ENCODE results near the gene PTH2.
A peak's percentile ranks its signal among the peaks of the same experiment; 100 is the strongest.
"Not testable (repeated sequence)": the region's sequence is repeated elsewhere in the genome, so short reads cannot be mapped to it uniquely, and the experiment has no call there.

PTH2 gene

GRCh38 chr19:49447485-49448431 is 24.5 kb upstream of the PTH2 start:
- Histone ChIP-seq H3K36me3 (ENCODE audit: control insufficient read depth in 2 of 2, insufficient read depth in 2 of 2, low read length in 2 of 2) (peaks cover 0 to 12% of the 10 kb centered on the region in 2 donors), H3K4me1 (ENCODE audit: control insufficient read depth, insufficient read depth, low read length) (peaks cover 10% of the 10 kb centered on the region), H3K27ac (ENCODE audit: low read length) (no peak overlapping the region)

GRCh38 chr19:49445997-49446396 is 22.8 kb upstream of the PTH2 start:
- Histone ChIP-seq H3K4me3 (ENCODE audit: low read length in 2 of 2) (no peak overlapping the region), H3K27ac (ENCODE audit: low read length) (no peak overlapping the region), H3K27me3 (ENCODE audit: control insufficient read depth in 1 of 2, insufficient read depth in 2 of 2, low read length in 2 of 2) (peaks cover 7 to 16% of the 10 kb centered on the region in 2 donors), H3K9me3 (ENCODE audit: control insufficient read depth in 2 of 2, low read length in 2 of 2) (no peaks in the 10 kb centered on the region), H3K9ac (ENCODE audit: low read length in 2 of 2) (no peak overlapping the region), H3K4me1 (ENCODE audit: control insufficient read depth, insufficient read depth, low read length) (peaks cover 15% of the 10 kb centered on the region), H3K36me3 (ENCODE audit: control insufficient read depth in 2 of 2, insufficient read depth in 2 of 2, low read length in 2 of 2) (peaks cover 0 to 12% of the 10 kb centered on the region in 2 donors)

More at GRCh38 chr19:49447485-49448431, 24.5 kb upstream of the PTH2 start:
- no peaks in the 10 kb centered on the region for H3K9me3 ChIP-seq (ENCODE audit: control insufficient read depth in 2 of 2, low read length in 2 of 2)
- no peak overlapping the region for H3K4me3 ChIP-seq (ENCODE audit: low read length in 2 of 2)
- peaks cover 0 to 4% of the 10 kb centered on the region in 2 donors for H3K27me3 ChIP-seq (ENCODE audit: control insufficient read depth in 1 of 2, insufficient read depth in 2 of 2, low read length in 2 of 2)
- no peak overlapping the region for H3K9ac ChIP-seq (ENCODE audit: low read length in 2 of 2)

- H3K9ac ChIP-seq (ENCODE audit: low read length in 2 of 2), result not testable (repeated sequence)
These were observed 21.0 kb upstream of the PTH2 start for GRCh38 chr19:49444100-49444700.

GRCh38 chr19:49443366-49444099 is 20.3 kb upstream of the PTH2 start:
- peak overlapping the region in 1 of 2 donors; percentile 22 for H3K9ac ChIP-seq (ENCODE audit: low read length in 2 of 2)
- no peak overlapping the region for H3K27ac ChIP-seq (ENCODE audit: low read length)
- no peaks in the 10 kb centered on the region for H3K9me3 ChIP-seq (ENCODE audit: control insufficient read depth in 2 of 2, low read length in 2 of 2)

More at GRCh38 chr19:49444100-49444700, 21.0 kb upstream of the PTH2 start:
- H3K27ac ChIP-seq (ENCODE audit: low read length); H3K36me3 ChIP-seq (ENCODE audit: control insufficient read depth in 2 of 2, insufficient read depth in 2 of 2, low read length in 2 of 2); H3K9me3 ChIP-seq (ENCODE audit: control insufficient read depth in 2 of 2, low read length in 2 of 2); H3K4me3 ChIP-seq (ENCODE audit: low read length in 2 of 2): not testable (repeated sequence)
- Histone ChIP-seq H3K4me1 (ENCODE audit: control insufficient read depth, insufficient read depth, low read length) (peaks cover 19% of the 10 kb centered on the region), H3K27me3 (ENCODE audit: control insufficient read depth in 1 of 2, insufficient read depth in 2 of 2, low read length in 2 of 2) (peaks cover 23 to 33% of the 10 kb centered on the region in 2 donors)

GRCh38 chr19:49442771-49443365 is 19.6 kb upstream of the PTH2 start:
- Histone ChIP-seq H3K27ac (ENCODE audit: low read length) (no peak overlapping the region), H3K9ac (ENCODE audit: low read length in 2 of 2) (peak overlapping the region in 1 of 2 donors; percentile 22), H3K4me3 (ENCODE audit: low read length in 2 of 2) (peak overlapping the region; percentile 69 to 75), H3K4me1 (ENCODE audit: control insufficient read depth, insufficient read depth, low read length) (peaks cover 18% of the 10 kb centered on the region), H3K36me3 (ENCODE audit: control insufficient read depth in 2 of 2, insufficient read depth in 2 of 2, low read length in 2 of 2) (peaks cover 0 to 3% of the 10 kb centered on the region in 2 donors), H3K27me3 (ENCODE audit: control insufficient read depth in 1 of 2, insufficient read depth in 2 of 2, low read length in 2 of 2) (peaks cover 36 to 44% of the 10 kb centered on the region in 2 donors), H3K9me3 (ENCODE audit: control insufficient read depth in 2 of 2, low read length in 2 of 2) (no peaks in the 10 kb centered on the region)

More at GRCh38 chr19:49443366-49444099, 20.3 kb upstream of the PTH2 start:
- Histone ChIP-seq H3K4me1 (ENCODE audit: control insufficient read depth, insufficient read depth, low read length) (peaks cover 19% of the 10 kb centered on the region), H3K4me3 (ENCODE audit: low read length in 2 of 2) (peak overlapping the region; percentile 69 to 75), H3K27me3 (ENCODE audit: control insufficient read depth in 1 of 2, insufficient read depth in 2 of 2, low read length in 2 of 2) (peaks cover 30 to 40% of the 10 kb centered on the region in 2 donors), H3K36me3 (ENCODE audit: control insufficient read depth in 2 of 2, insufficient read depth in 2 of 2, low read length in 2 of 2) (peaks cover 0 to 8% of the 10 kb centered on the region in 2 donors)

- Histone ChIP-seq H3K9me3 (ENCODE audit: control insufficient read depth in 2 of 2, low read length in 2 of 2) (no peaks in the 10 kb centered on the region), H3K36me3 (ENCODE audit: control insufficient read depth in 2 of 2, insufficient read depth in 2 of 2, low read length in 2 of 2) (peaks cover 0 to 3% of the 10 kb centered on the region in 2 donors), H3K27ac (ENCODE audit: low read length) (peak overlapping the region; percentile 46), H3K4me1 (ENCODE audit: control insufficient read depth, insufficient read depth, low read length) (peaks cover 16% of the 10 kb centered on the region), H3K27me3 (ENCODE audit: control insufficient read depth in 1 of 2, insufficient read depth in 2 of 2, low read length in 2 of 2) (peaks cover 40 to 47% of the 10 kb centered on the region in 2 donors), H3K9ac (ENCODE audit: low read length in 2 of 2) (no peak overlapping the region), H3K4me3 (ENCODE audit: low read length in 2 of 2) (peak overlapping the region in 1 of 2 donors; percentile 40)
These were observed 19.1 kb upstream of the PTH2 start for GRCh38 chr19:49442354-49442753.

GRCh38 chr19:49441960-49442350 is 18.7 kb upstream of the PTH2 start:
- Histone ChIP-seq H3K9ac (ENCODE audit: low read length in 2 of 2) (no peak overlapping the region), H3K4me1 (ENCODE audit: control insufficient read depth, insufficient read depth, low read length) (peaks cover 16% of the 10 kb centered on the region), H3K36me3 (ENCODE audit: control insufficient read depth in 2 of 2, insufficient read depth in 2 of 2, low read length in 2 of 2) (peaks cover 0 to 3% of the 10 kb centered on the region in 2 donors), H3K4me3 (ENCODE audit: low read length in 2 of 2) (peak overlapping the region in 1 of 2 donors; percentile 40), H3K27ac (ENCODE audit: low read length) (peak overlapping the region; percentile 46), H3K27me3 (ENCODE audit: control insufficient read depth in 1 of 2, insufficient read depth in 2 of 2, low read length in 2 of 2) (peaks cover 41 to 50% of the 10 kb centered on the region in 2 donors), H3K9me3 (ENCODE audit: control insufficient read depth in 2 of 2, low read length in 2 of 2) (no peaks in the 10 kb centered on the region)

GRCh38 chr19:49441210-49441959 is 18.1 kb upstream of the PTH2 start, which contains the start of gene SLC17A7:
Gene SLC17A7, minus strand, starts transcription at chr19:49441527. Its CDS starts 148 bp downstream, at chr19:49441379.
- Histone ChIP-seq H3K4me3 (ENCODE audit: low read length in 2 of 2) (peak within 1 kb of the TSS in 1 of 2 donors; percentile 47), H3K4me1 (ENCODE audit: control insufficient read depth, insufficient read depth, low read length) (peaks cover 16% of the 10 kb centered on the region), H3K9ac (ENCODE audit: low read length in 2 of 2) (no peak within 1 kb of the TSS), H3K36me3 (ENCODE audit: control insufficient read depth in 2 of 2, insufficient read depth in 2 of 2, low read length in 2 of 2) (no peaks in the 10 kb centered on the region), H3K27ac (ENCODE audit: low read length) (peak within 1 kb of the TSS; percentile 46), H3K27me3 (ENCODE audit: control insufficient read depth in 1 of 2, insufficient read depth in 2 of 2, low read length in 2 of 2) (peaks cover 44 to 56% of the 10 kb centered on the region in 2 donors), H3K9me3 (ENCODE audit: control insufficient read depth in 2 of 2, low read length in 2 of 2) (no peaks in the 10 kb centered on the region)

GRCh38 chr19:49440439-49441209 is 17.4 kb upstream of the PTH2 start:
- Histone ChIP-seq H3K4me1 (ENCODE audit: control insufficient read depth, insufficient read depth, low read length) (peaks cover 16% of the 10 kb centered on the region), H3K9me3 (ENCODE audit: control insufficient read depth in 2 of 2, low read length in 2 of 2) (no peaks in the 10 kb centered on the region), H3K27ac (ENCODE audit: low read length) (no peak overlapping the region), H3K4me3 (ENCODE audit: low read length in 2 of 2) (peak overlapping the region in 1 of 2 donors; percentile 47), H3K9ac (ENCODE audit: low read length in 2 of 2) (no peak overlapping the region), H3K36me3 (ENCODE audit: control insufficient read depth in 2 of 2, insufficient read depth in 2 of 2, low read length in 2 of 2) (no peaks in the 10 kb centered on the region), H3K27me3 (ENCODE audit: control insufficient read depth in 1 of 2, insufficient read depth in 2 of 2, low read length in 2 of 2) (peaks cover 51 to 63% of the 10 kb centered on the region in 2 donors)

All from stomach smooth muscle (tissue), 2 donors.